GM21367 (cell line): Measurements from ENCODE around the gene FAF2.

Experiments used
- ATAC-seq: cut with Tn5 transposase; IDR thresholded peaks from one replicate; pipeline ENCODE4 v1.9.1; 2021; ENCODE audit not compliant: unreplicated experiment

FAF2 gene

DNA sequence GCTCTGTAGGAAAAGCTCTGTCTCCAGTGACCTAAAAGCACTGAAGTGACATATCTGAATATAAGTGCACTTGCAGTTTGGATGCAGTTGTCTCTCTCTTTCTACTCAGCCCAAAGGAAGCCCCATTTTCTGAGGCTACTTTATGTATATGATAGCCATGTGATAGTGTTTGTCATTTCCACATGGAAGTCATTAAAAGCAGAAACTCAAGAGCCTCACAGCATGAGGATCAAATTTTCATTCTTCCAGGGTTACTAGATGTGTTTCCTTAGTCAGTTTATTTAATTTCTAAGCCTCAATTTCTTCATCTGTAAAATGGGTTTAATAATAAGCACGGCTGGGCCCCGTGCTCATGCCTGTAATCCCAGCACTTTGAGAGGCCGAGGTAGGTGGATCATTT lies 52.3 kb downstream of the FAF2 start:
- no peak for ATAC-seq

DNA sequence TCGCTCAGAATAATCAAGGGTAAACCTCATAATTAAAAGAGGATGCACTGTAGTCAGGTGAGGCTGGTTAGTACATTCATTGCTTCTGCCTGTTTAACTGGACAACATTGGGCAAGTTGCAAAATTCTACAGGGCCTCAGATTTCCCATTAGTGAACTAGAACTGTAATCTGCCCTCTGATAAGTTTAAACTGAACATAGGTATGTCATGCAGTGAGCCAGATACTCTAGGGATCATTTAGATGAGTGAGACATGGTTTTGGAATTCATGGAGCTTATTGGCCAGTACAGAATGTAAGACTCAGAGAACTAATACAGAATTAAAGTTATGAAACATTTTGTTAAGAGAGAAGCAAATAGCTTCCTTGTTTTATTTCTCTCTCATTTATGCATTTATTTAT lies 53.1 kb downstream of the FAF2 start:
- no peak for ATAC-seq

DNA sequence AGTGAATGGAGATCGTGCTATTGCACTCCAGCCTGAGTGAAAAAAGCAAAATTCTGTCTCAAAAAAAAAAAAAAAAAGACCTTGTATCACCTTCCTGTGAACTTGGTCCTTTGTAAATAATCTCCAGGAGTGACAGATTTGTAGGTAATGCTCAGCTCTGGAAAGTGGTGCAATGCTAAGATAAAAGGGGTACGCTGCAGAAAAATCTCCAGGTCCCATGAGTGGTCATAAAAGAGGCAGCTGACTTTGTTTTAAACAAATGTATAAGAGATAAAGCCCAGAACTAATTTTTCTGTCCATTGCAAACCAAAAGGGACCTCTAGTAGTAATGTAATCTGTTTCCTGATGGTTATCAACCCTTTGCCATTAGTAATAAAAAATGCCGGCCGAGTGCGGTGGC lies 55.3 kb downstream of the FAF2 start:
- no peak for ATAC-seq

DNA sequence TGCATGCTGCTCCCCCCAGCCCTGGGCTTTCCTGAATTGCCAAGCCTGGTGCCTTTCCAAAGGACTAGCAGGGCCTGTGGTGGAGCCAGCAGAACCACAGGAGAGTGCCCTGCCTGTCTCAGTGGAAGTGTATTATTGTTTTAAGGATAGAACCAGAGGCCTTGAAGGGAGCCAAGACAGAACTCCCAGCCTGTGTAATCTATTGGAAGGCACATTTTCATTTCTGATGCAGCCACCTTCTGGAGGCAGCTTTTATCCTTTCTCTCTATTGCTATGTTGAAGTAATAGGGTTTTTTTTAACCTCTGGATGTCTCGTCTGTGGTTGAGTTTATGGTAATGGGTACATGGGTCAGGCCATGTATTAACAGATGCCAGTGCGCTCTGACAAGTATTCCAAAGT lies 59.7 kb downstream of the FAF2 start:
- ATAC-seq: no peak

DNA sequence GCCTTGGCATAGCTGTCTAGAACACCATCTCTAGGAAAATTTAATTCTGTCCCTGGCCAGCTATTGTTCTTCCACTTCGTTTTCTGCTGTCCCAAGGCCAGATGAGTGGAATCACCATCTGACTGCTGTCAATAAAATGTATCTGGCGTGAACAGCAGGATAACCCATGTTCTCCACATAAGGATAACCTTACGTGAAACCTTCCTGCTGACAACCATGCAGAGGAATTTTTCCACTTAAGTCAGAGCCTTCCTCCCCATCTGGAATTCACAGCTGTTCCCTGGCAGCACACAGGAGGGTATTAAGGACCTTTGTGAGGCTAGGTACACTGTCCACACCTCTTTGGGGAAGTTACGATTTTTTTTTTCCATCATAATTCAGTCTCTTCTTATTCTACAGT lies 60.4 kb downstream of the FAF2 start:
- ATAC-seq: no peak

DNA sequence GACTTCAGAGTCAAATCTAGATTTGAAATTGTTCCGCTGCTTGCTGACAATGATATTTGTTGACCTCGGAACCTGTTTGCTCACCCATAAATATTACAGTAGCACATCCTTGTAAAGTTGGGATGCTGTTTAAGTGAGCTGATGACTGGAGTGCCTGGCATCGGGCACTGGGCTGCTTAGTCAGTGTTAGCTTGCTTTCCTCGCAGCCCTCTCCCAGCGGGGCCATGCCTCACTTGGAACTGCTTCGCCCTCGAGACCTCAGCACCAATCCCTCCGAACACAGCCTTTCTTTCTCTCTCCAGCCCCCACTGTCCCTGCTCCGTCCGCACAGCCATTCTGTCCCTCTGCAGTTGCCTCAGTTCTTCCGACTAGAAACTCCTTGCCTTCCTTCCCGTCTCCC lies 65.6 kb downstream of the FAF2 start:
- no peak for ATAC-seq

DNA sequence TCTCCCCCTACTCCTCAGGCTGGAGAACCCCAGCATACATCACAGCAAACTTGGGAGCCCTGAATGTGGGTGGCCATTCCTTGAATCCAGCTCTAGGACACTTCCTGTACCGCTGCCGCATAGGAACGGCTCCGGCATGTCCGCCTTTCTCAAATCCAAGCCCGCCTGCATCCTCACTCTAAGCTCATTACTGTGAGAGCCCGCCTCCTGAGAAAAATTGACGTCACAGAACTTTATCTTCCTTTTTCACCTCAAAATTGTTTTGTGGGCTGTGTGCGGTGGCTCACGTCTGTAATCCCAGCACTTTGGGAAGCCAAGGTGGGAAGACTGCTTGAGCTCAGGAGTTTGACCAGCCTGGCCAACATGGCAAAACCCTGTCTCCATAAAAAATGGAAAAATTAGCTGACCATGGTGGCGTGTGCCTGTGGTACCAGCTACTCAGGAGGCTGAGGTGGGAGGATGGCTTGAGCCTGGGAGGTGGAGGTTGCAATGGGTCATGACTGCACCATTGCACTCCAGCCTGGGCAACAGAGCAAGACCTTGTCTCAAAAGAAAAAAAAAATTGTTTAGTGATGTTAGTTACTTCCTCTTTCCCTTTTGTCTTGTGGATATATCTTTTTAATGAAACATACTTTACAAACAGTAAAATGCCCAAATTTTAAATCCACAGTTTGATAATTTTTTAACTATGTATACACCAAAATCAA lies 66.2 kb downstream of the FAF2 start:
- ATAC-seq: no peak

DNA sequence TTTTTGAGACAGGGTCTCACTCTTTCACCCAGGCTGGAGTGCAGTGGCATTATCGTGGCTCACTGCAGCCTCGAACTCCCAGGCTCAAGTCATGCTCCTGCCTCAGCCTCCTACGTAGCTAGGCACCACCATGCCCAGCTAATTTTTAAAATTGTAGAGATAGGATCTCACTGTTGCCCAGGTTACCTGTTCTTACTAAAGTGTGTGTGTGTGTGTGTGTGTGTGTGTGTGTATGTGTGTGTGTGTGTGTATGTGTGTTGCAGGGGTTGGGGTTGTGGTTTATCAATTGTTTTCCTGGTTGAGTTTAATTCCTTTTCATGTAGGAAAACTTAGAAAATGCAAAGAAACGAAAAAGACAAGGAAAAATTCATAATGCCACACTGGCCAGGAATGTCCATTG lies 67.2 kb downstream of the FAF2 start:
- ATAC-seq: no peak

DNA sequence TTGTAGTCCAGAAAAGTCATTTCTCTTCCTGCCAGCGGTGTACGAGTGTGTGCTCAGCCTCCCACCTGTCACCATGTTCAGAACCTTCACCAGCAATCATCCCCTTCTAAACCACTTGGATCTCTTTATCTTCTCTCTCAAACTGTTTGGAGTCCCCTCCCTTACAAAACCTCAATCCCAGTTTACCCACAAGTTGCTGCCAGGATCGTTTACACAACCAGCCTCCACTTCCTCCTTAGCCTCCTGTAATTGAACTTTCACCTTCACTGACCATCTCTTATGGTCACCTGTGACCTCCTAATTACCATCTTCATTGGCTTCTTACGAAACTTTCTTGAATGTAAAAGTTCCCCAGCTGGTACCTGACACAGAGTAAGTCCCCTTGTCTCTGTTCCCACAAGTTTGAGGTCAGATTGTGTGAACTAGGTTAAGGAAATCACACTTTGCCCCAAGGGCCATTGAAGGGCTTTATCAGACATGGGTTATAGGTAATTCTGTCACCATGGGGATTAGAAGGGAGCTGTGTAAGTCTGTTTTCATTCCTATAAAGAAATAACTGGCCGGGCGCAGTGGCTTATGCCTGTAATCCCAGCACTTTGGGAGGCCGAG lies 69.0 kb downstream of the FAF2 start:
- no peak for ATAC-seq

DNA sequence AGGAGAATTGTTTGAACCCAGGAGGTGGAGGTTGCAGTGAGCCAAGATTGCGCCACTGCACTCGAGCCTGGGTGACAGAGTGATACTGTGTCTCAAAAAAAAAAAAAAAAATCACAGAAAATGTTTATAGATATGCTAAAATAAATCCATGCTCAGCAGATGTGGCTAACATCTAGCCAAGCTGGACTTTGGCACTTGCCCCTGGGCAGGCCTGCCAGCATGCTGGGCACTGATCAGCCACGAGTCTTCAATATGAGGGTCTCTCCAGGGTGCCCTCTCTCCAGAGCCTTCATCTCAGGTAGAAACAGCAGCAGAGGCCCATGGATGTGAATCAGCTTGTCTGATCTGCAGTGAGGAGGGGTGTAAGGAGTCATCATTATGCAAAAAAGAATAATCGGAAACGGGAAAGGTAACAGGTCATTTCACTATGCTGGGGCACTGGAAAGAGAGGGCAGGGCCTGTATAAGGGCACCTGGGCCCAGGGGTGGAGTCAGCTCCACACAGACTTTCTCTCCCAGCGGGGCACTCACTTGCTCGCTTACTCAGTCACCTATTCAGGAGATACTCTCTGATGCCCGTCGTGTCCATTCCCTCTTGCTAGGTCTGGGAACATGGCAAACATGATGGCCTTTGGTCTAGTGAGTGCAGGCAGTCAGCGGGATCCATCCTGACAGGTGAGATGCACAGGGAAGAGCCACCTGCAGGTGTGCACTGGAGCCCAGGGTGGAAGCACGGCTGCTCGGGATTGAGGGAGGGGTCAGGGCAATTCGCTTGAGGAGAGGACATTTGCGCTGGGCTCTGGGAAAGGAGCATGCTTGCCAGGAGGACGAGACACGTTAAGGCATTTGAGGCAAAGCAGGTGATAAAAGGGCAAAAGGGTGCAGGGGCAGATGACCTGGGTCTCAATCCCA lies 71.9 kb downstream of the FAF2 start:
- no peak for ATAC-seq

DNA sequence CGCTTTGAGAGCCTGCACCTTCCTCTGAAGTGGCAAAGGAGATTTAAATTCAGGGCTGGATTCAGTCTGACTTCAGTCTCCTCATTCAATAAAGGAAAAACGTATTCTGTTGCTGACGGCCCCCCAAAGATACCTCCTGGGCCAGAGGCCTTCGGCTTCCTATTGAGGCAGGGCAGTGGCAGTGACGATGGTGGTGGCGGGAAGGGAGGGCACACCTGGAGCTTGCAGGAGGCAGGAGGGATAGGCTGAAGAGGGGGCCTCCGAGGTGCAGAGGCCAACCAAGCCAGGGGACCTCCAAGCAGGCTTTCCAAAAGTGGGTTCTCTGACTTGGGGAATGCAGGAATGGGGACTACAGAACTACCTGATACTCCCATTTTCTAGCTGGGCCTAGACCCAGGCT lies 73.1 kb downstream of the FAF2 start:
- ATAC-seq: no peak

DNA sequence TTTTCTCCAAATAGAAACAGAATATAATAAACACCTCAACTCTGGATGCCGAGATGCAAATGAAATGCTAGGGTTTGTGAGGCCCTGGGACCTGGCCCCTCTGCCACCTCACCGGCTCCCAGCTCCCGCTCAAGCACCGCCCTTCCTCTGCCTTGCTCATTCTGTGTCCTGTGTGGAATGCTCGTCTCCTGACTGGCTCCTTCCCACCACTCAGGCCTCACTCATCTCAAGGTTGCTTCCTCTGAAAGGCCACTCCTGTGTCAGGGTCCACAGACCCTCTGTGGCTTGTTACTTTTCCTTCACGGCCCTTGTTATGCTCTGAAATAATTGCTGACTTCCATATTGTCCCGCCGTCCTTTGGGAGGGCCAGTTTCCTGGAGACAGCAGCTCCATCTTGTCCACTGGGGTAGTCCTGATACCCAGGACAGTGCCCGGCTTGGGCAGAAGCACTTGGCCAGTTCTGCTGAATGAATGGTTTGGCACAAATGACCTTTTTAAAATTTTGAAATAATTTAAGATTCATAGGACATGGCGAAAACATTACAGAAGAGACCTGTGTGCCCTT lies 73.6 kb downstream of the FAF2 start:
- no peak for ATAC-seq

DNA sequence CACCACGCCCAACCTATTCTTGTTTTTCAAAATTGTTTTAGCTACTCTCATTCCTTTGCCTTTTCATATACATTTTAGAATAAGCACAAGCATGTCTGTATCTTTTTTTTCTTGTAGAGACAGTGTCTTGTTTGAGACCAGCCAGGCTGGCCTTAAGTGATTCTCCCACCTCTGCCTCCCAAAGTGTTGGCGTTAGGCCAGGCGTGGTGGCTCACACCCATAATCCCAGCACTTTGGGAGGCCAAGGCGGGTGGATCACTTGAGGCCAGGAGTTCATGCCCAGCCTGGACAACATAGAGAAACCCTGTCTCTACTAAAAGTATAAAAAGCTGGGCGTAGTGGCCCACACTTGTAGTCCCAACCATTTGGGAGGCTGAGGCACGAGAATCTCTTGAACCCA lies 76.0 kb downstream of the FAF2 start:
- no peak for ATAC-seq

DNA sequence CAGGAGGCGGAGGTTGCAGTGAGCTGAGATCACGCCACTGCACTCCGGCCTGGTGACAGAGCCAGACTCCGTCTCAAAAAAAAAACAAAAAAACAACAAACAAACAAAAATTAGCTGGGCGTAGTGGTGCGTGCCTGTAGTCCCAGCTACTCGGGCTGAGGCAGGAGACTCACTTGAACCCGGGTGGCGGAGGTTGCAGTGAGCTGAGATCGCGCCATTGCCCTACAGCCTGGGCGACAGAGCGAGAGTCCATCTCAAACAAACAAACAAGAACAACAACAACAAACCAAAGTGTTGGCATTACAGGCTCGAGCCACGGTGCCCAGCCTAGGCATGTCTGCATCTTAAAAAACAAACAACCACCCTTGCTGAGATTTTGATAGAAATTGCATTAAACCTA lies 76.8 kb downstream of the FAF2 start:
- no peak for ATAC-seq

DNA sequence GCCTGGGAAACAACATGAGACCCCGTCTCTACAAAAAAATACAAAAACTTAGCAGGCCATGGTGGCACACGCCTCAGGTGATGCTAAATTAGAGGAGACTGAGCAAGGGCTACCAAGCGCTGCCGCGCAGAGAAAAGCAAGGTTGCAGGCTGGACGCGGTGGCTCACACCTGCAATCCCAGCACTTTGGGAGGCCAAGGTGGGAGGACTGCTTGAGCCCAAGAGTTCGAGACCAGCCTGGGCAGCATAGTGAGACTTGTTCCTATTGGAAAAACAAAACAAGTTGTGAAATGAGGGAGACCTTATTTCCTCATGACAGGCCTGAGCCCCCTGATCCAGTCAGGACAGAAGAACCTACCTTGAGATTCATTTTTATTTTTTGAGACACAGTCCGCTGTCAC lies 77.5 kb downstream of the FAF2 start:
- ATAC-seq: no peak

DNA sequence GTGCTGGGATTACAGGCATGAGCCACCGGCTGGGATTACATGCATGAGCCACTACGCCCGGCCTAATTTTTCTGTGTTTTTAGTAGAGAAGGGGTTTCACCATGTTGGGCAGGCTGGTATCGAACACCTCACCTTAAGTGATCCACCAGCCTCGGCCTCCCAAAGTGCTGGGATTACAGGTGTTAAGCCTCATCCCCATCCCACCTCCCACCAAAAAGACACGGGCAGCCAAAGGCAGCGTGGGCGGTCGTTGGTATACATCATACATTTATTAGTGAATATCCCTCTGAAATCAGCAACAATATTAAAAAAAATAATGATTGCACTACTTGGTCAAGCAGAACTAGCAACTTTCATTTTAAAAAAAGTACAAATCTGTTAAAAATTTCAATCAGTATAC lies 78.3 kb downstream of the FAF2 start:
- no peak for ATAC-seq

DNA sequence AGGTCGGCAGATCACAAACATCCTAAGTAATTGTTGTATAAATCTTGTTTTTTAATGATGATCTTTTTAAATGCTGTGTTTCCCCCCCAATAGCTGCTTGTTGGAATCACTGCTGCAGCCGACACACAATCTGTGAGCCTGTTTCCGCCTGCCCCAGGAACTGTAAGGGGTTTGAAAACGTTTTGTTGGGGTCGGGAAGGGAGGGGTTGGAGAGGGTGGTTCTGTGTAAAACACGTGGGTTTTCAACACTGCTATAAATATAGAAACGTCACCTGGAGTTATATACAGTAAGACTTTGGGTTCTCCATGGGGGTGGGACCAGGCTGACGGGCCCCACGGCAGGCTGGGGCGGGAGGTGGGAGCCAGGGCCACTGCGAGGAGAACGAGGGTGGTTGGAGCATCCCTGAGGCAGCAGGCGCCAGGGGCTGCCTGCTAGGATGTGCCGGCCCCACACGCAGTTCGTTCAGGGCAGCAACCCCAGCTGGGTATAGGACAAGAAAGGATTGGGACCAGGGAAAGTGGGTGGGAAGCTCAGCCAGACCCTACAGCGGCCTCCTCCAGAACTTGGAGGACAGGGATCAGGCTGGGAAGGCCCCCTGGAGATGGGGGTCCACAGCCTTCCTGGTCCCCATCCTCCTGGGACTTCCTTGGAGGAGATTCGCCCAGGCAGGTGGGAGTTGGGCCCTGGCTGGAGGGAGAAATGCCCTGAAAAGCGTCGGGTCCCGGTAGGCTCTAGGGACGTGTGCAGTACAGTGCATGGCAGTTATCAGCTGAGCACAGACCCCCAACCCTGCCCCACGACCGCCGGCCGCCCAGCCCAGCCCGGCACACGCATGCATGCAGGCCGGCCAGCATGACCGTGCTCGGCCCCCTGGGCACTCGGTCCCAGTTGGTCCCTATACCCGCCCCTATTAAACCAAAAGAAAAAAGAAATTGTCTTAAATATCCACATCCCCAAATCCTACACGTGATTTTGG lies 79.3 kb downstream of the FAF2 start:
- no peak for ATAC-seq

DNA sequence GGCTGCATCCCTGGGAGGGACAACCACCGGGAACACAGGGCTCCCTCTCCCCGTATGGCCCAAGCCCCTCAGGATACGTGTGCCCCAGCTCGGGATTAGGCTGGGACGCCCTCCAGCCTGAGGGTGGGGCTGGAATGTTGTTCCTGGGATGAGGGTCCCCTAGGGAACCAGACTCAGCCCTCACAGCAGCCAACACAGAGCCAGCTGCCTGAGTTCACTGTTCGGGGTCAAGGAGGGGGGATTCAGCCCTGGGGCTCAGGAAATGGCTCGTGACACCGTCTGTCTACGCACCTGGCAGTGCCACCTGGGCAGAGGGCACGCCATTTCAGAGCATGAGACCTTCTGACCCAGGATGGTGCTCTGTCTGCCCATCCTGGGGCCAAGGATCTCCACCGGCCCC lies 80.1 kb downstream of the FAF2 start:
- ATAC-seq: no peak

DNA sequence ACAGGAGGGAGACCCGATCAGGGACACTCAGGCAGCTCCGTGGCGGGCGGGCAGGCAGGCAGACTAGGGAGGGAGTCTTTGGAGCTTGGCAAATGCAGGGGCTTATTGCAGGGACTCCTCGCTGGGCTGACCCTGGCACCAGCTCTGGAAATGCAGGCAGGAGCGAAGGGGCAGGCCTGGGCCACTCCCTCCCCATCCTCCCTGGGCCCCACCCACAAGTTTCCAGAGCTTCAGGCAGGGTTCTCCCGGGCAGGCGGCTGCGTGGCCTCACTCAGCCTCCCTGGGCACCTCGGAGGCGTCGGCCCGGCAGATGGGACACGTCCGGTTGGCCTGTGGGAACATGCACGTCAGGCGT lies 80.6 kb downstream of the FAF2 start:
- ATAC-seq: no peak

DNA sequence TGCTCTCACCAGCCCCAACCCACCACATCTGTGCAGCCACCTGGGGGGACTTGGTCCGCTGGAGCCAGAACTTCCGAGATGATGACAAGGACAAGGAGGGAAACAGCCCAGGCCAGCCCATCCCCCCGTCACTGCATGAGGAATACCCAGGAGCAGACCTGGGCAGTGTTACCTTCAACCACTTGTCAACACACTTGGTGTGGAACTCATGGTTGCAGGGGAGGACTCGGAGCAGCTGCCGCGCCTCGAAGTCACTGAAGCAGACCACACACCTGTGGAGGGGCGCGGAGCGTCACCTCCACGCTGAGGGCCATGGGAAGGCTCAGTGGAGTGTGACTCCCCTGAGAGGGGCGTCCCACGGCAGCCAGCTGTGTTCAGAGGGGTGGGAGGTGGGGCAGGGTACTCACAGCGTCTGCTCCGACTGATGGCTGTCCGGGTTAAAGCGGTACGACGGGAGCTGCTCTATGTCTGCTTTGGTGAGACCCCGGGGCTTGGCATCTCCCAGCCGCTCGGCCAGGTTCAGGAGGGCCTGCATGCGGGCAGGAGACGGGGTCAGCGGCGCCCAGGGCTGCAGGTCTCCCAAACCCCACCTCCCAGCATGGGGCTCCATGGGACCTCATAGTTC lies 81.0 kb downstream of the FAF2 start:
- no peak for ATAC-seq
